Retinal pigment epithelial cell (primary cell): Measurements from ENCODE around the gene STRN3.

Source experiments
- DNase-seq: peaks from one replicate; pipeline ENCODE4 v3.0.0-alpha.2; 2010; ENCODE audit warnings: low read depth
- H3K4me3 ChIP-seq: 2 replicates; pipeline ENCODE4 v1.5.1; 2011; ENCODE audit warnings: mild to moderate bottlenecking, low read length, control low read depth, moderate library complexity
- TF ChIP-seq, protein P1 (sequence below): conservative IDR thresholded peaks from 2 replicates; pipeline ENCODE4 v1.5.1; 2011; ENCODE audit warnings: low read depth, low read length, control low read depth, inconsistent platforms

STRN3 gene

DNA sequence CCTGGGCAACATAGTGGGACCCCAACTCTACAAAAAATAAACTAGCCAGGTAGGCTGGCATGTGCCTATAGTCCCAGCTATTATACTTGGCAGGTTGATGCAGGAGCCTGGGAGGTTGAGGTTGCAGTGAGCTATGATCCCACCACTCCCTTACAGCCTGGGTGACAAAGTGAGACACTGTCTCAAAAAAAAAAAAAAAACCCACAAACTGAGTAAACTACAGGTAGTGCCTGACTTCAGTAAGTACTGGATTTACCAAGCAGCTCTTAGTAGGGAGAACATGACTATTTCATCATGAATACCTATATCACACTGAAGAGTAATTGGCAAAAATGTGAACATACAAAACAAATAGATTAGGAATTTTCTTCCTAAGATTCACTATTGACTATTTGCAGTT is 33.1 kb downstream of the STRN3 start:
- TF ChIP-seq, protein P1, sequence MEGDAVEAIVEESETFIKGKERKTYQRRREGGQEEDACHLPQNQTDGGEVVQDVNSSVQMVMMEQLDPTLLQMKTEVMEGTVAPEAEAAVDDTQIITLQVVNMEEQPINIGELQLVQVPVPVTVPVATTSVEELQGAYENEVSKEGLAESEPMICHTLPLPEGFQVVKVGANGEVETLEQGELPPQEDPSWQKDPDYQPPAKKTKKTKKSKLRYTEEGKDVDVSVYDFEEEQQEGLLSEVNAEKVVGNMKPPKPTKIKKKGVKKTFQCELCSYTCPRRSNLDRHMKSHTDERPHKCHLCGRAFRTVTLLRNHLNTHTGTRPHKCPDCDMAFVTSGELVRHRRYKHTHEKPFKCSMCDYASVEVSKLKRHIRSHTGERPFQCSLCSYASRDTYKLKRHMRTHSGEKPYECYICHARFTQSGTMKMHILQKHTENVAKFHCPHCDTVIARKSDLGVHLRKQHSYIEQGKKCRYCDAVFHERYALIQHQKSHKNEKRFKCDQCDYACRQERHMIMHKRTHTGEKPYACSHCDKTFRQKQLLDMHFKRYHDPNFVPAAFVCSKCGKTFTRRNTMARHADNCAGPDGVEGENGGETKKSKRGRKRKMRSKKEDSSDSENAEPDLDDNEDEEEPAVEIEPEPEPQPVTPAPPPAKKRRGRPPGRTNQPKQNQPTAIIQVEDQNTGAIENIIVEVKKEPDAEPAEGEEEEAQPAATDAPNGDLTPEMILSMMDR = no peak
- H3K4me3 ChIP-seq = no peak overlapping the region
- no peak for DNase-seq

GRCh38 chr14:30991408-30991807 is 34.8 kb downstream of the STRN3 start:
- TF ChIP-seq, protein P1 = no peak
- no peak for DNase-seq
- no peak overlapping the region for H3K4me3 ChIP-seq

DNA sequence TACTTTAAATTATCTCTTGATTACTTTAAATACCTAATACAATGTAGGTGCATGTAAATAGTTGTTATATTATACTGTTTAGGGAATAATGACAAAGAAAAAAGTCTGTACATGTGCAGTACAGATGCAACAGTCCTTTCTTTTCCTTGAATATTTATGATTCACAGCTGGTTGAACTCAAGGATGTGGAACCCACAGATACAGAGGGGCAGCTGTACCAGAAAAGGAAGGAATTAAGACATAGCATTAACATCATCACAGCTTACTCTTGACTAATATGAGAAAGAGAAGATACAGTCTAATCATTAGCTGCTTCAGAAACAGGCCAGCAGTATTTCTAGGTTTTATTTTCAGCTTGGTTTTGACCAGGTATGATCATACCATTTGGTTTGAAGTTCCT is 35.4 kb downstream of the STRN3 start:
- no peak overlapping the region for H3K4me3 ChIP-seq
- no peak for DNase-seq
- TF ChIP-seq, protein P1 = no peak

DNA sequence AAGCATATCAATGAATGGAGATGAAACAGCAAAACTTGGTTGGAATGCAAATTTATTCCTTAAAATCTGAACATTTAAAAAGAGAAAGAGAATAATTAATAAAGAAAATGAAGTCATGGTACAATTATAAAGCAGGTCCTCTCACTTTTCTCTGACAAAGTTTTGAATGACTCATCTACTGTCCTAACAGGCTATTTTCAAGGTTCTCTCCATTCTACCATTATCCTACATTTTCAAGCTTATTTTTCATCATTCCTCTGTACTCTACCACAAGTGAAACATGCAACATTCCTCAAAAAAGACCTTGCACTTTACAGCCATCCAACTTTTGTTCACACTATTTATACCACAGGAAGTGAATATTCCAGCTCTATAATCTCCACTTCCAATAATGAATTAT is 37.7 kb downstream of the STRN3 start:
- no peak for DNase-seq
- no peak overlapping the region for H3K4me3 ChIP-seq
- TF ChIP-seq, protein P1 = no peak

DNA sequence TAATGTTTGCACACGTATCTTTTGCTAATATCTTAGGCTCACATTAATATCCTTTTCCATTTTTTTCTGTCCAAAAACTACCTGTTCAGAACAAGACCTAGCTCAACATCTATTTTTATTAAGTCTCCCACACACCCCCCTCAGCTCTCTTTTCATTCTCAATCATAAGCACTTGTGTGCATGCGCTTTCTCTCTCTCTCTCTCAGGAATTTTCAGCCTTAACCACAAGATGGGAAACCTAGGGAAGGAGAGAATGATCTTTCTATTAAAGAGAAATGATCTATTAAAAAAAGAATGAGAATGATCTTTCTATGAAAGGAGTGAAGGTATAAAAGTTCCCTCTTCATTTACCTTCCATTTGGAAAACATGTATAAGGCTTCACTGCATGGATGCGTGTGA is 40.4 kb downstream of the STRN3 start:
- no peak for DNase-seq
- no peak overlapping the region for H3K4me3 ChIP-seq
- TF ChIP-seq, protein P1 = no peak

DNA sequence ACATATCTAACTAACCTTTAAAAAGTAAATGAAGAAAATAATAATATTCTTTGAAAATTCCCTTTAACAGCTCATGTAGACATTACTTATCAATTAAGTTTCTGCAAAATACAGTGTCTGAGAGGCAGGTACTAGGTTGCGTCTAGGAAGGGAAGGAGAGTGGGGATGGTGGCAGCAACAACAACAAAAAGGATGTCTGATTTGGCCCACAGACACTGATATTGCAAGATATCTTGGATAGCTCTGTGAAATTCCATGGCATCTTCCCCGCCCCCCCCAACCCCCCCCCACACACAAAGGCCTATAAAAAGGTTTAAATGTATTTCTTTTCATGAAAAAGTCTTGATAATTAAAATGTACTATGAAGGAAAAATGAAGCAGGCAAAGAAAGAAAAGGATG is 42.3 kb downstream of the STRN3 start:
- TF ChIP-seq, protein P1 = no peak
- no peak for DNase-seq
- H3K4me3 ChIP-seq = no peak overlapping the region

DNA sequence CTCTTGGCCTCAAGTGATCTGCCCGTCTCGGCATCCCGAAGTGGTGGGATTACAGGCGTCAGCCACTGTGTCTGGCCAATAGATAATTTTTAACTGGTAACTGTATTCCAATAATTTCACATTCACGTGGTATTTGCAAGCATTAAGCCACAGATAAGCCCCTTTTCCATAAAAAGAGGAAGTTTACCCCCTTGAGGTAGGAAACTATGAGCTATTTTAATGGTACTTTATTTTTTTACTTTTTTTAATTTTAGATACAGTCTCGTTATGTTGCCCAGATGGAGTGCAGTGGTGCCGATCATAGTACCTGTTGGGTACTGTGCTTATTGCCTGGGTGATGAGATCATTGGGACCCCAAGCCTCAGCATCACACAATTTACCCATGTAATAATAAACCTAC is 43.6 kb downstream of the STRN3 start:
- H3K4me3 ChIP-seq = no peak overlapping the region
- DNase-seq = no peak
- TF ChIP-seq, protein P1 = no peak
